CD14-positive monocyte (primary cell): ENCODE measurements around the gene PNPLA7. TPM values are rescaled to one million over a fixed set of nuclear protein-coding genes. Genes with fewer than 3 reads are reported as not detected.
"Not testable (repeated sequence)": the region's sequence is repeated elsewhere in the genome, so short reads cannot be mapped to it uniquely, and the experiment has no call there.

Source experiments
- DNase-seq, 3 donors: peaks; one replicate each; pipeline ENCODE4 v3.0.0-alpha.2; 2011 to 2022
- H2AFZ ChIP-seq: 2 replicates; pipeline ENCODE4 v1.6.0; 2012; ENCODE audit warnings: mild to moderate bottlenecking, low read depth, low read length, inconsistent platforms; ENCODE audit not compliant: insufficient read depth, poor library complexity, severe bottlenecking
- H3K27ac ChIP-seq, 2 donors: 1 replicate in 1 of 2; 2 replicates in 1 of 2; pipeline ENCODE4 v1.5.1; 2012 to 2013; ENCODE audit warnings: low read length in 2 of 2, control low read depth in 1 of 2, inconsistent platforms in 1 of 2, low read depth in 1 of 2, mild to moderate bottlenecking in 1 of 2
- H3K27me3 ChIP-seq, 2 donors: one replicate each; pipeline versions ENCODE4 v1.6.0 to v1.6.1; 2011 to 2013; ENCODE audit warnings: low read length in 2 of 2; ENCODE audit not compliant: control insufficient read depth in 2 of 2, insufficient read depth in 2 of 2
- H3K36me3 ChIP-seq, 2 donors: replicated peaks in 1 of 2; 1 replicate in 1 of 2; 2 replicates in 1 of 2; pipeline versions ENCODE4 v1.5.1 to v1.6.1; 2012 to 2013; ENCODE audit warnings: low read length in 2 of 2, control low read depth in 1 of 2, inconsistent platforms in 1 of 2, mild to moderate bottlenecking in 1 of 2; ENCODE audit not compliant: insufficient read depth in 2 of 2, control insufficient read depth in 1 of 2
- H3K4me1 ChIP-seq, 2 donors: 1 replicate in 1 of 2; 2 replicates in 1 of 2; pipeline versions ENCODE4 v1.5.1 to v1.6.1; 2012 to 2013; ENCODE audit warnings: low read length in 2 of 2, control low read depth in 1 of 2, inconsistent platforms in 1 of 2, mild to moderate bottlenecking in 1 of 2, moderate library complexity in 1 of 2; ENCODE audit not compliant: insufficient read depth in 2 of 2, control insufficient read depth in 1 of 2
- H3K4me2 ChIP-seq: replicated peaks from 2 replicates; pipeline ENCODE3; 2012; ENCODE audit warnings: low read length, moderate library complexity, mild to moderate bottlenecking; ENCODE audit not compliant: poor library complexity, severe bottlenecking; ENCODE audit errors: extremely low read depth
- H3K4me3 ChIP-seq, 3 experiments: fragments of 200-600 bp in 1 of 3; sonication (generic) in 1 of 3; replicated peaks in 1 of 3; 1 replicate in 2 of 3; 2 replicates in 1 of 3; pipeline ENCODE4 v1.5.1; 2011 to 2013; ENCODE audit warnings: low read length in 3 of 3, mild to moderate bottlenecking in 3 of 3, control low read depth in 2 of 3, low read depth in 2 of 3, inconsistent platforms in 1 of 3, moderate library complexity in 1 of 3
- H3K79me2 ChIP-seq: 2 replicates; pipeline ENCODE4 v1.6.0; 2012; ENCODE audit warnings: mild to moderate bottlenecking, control low read depth, inconsistent platforms, low read length, moderate library complexity; ENCODE audit not compliant: insufficient read depth
- H3K9ac ChIP-seq: 2 replicates; pipeline ENCODE4 v1.6.0; 2017; ENCODE audit warnings: low read length, mild to moderate bottlenecking; ENCODE audit not compliant: insufficient read depth, poor library complexity, severe bottlenecking
- H3K9me3 ChIP-seq, 2 donors: replicated peaks in 1 of 2; 1 replicate in 1 of 2; 2 replicates in 1 of 2; pipeline versions ENCODE4 v1.5.1 to v1.6.1; 2012 to 2013; ENCODE audit warnings: low read length in 2 of 2, control low read depth in 1 of 2; ENCODE audit not compliant: control insufficient read depth in 1 of 2, insufficient read depth in 1 of 2
- H4K20me1 ChIP-seq: 2 replicates; pipeline ENCODE4 v1.6.0; 2012; ENCODE audit warnings: mild to moderate bottlenecking, low read length, control low read depth, moderate library complexity; ENCODE audit not compliant: insufficient read depth
- H3K27ac Mint-ChIP-seq, 7 donors: one replicate each; pipeline ENCODE4 v1.8.0; 2020; ENCODE audit warnings: mild to moderate bottlenecking in 7 of 7, mixed read lengths in 7 of 7, moderate library complexity in 6 of 7, inconsistent platforms in 2 of 7
- H3K27me3 Mint-ChIP-seq, 3 donors: one replicate each; pipeline ENCODE4 v1.8.0; 2021 to 2022; ENCODE audit warnings: low read depth in 3 of 3, mild to moderate bottlenecking in 3 of 3, mixed read lengths in 3 of 3, moderate library complexity in 3 of 3, inconsistent platforms in 1 of 3
- H3K36me3 Mint-ChIP-seq, 2 donors: one replicate each; pipeline ENCODE4 v1.8.0; 2020; ENCODE audit warnings: mixed read lengths in 2 of 2, inconsistent platforms in 1 of 2, mild to moderate bottlenecking in 1 of 2
- H3K4me1 Mint-ChIP-seq: one replicate; pipeline ENCODE4 v1.8.0; 2020; ENCODE audit warnings: mild to moderate bottlenecking, mixed read lengths
- H3K4me3 Mint-ChIP-seq, 2 donors: one replicate each; pipeline ENCODE4 v1.8.0; 2020; ENCODE audit warnings: mild to moderate bottlenecking in 2 of 2, mixed read lengths in 2 of 2, moderate library complexity in 1 of 2
- H3K9me3 Mint-ChIP-seq, 7 donors: one replicate each; pipeline ENCODE4 v1.8.0; 2020 to 2022; ENCODE audit warnings: mixed read lengths in 7 of 7, mild to moderate bottlenecking in 6 of 7, moderate library complexity in 6 of 7, inconsistent platforms in 2 of 7
- CTCF ChIP-seq: fragments of 200-600 bp; IDR thresholded peaks from one replicate; pipeline ENCODE4 v1.8.0; 2022; ENCODE audit warnings: antibody characterized with exemption, mild to moderate bottlenecking
- WGBS: methylation state at CpG from one replicate; pipeline ENCODE4 v1.1.5; 2013; ENCODE audit warnings: missing lambda C conversion rate; ENCODE audit not compliant: insufficient coverage; 5-methylcytosine and 5-hydroxymethylcytosine counted together
- intact Hi-C, 2 donors: fragments of 100-400 bp; cut with micrococcal nuclease; formaldehyde crosslinking; loops; one replicate each; pipeline versions ENCODE4 v1.15.0 to v1.15.1; 2023
- polyA minus RNA-seq: library from RNA; depleted of rRNA, polyadenylated mRNA; stranded (reverse); fragments of >200 nt; gene quantifications from 2 replicates; pipeline ENCODE4 v1.2.3, GENCODE V29; 2012
- polyA plus RNA-seq, 3 donors: library from polyadenylated mRNA; depleted of rRNA in 1 of 3; unstranded in 2 of 3; stranded (reverse) in 1 of 3; fragments of 300-500 nt in 2 of 3; fragments of >200 nt in 1 of 3; fragmentation: Illumina TruSeq in 2 of 3; gene quantifications; 1 replicate in 2 of 3; 2 replicates in 1 of 3; pipeline ENCODE4 v1.2.3, GENCODE V29; 2012 to 2021
- total RNA-seq, 12 experiments: library from RNA in 1 of 12; stranded (reverse) in 1 of 12; fragments of 120-200 nt in 1 of 12; gene quantifications; one replicate each; pipeline ENCODE4 v1.2.4 and lab custom pipeline; 2013 to 2026; ENCODE audit warnings: mixed read lengths in 6 of 12, inconsistent platforms in 1 of 12

PNPLA7 gene
- total RNA-seq (2013) = 0.33 TPM
- polyA plus RNA-seq (1 to 10 TPM in 1 of 3 donors, under 1 TPM in 2; 0.10 to 1.1 (median 0.14) TPM), polyA minus RNA-seq (0.48 and 0.83 TPM in 2 replicates), total RNA-seq (lab: John Stamatoyannopoulos, UW) (0.91 to 4.6 (median 1.4) reads per million in 11 experiments)

DNA sequence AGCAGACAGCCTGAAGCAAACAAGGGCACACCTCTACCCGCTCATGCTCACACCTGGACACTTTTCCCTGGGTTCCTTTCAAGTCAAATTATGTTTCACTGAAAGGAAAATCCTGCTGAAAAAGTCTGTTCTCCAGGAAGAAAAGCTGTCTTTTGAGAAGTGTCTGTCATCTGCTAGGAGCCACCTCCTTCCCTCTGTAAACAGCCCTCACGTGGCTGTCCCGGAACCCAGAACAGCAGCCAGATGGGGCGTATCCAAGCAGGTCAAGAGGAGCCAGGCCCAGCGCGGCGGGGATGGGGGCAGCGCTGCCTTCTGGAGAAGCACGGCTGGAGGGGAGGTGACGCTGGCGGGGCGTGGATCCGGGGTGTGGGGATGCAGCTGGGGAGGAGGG, at the start of gene PNPLA7:
Gene PNPLA7, minus strand, starts transcription at position 172 of the 391 bp plus-strand sequence. CDS start 205 bp downstream, outside the sequence.
- Histone ChIP-seq H4K20me1 (peaks cover 11% of the 10 kb centered on the region), H3K36me3 (peaks cover 5 to 8% of the 10 kb centered on the region in 2 donors), H3K4me3 (peak within 1 kb of the TSS; percentile 47 to 91 (median 72)), H3K4me1 (peaks cover 16 to 24% of the 10 kb centered on the region in 2 donors), H3K4me2 (peak within 1 kb of the TSS; percentile 88), H2AFZ (peak within 1 kb of the TSS; percentile 81), H3K27ac (no peak within 1 kb of the TSS), H3K9ac (peak within 1 kb of the TSS; percentile 49), H3K79me2 (peaks cover 7% of the 10 kb centered on the region), H3K27me3 (no peaks in the 10 kb centered on the region), H3K9me3 (no peaks in the 10 kb centered on the region)
- 0% methylated on average over 13 of the region's 13 CpGs for WGBS
- Mint-ChIP-seq H3K36me3 (peaks cover 5 to 15% of the 10 kb centered on the region in 2 donors), H3K4me3 (peak within 1 kb of the TSS; percentile 83 to 93), H3K9me3 (peaks cover 0 to 6% (median 0%) of the 10 kb centered on the region in 7 donors), H3K27ac (peak within 1 kb of the TSS in 4 of 7 donors; percentile 21 to 64 (median 45)), H3K27me3 (no peaks in the 10 kb centered on the region), H3K4me1 (peaks cover 13% of the 10 kb centered on the region)
- DNase-seq = peak; percentile 49 to 51 (median 50)
- TF ChIP-seq CTCF = no peak
- intact Hi-C loops = loop anchor here in 1 of 2 donors (5.0 to 10.0 kb wide), 2 partner anchors 55 to 348 kb away; partner anchors contain the start of genes ARRDC1 and TPRN

- Histone ChIP-seq H3K4me3 (no peak overlapping the region), H2AFZ (no peak overlapping the region), H3K9me3 (no peaks in the 10 kb centered on the region), H3K36me3 (no peaks in the 10 kb centered on the region), H3K9ac (no peak overlapping the region), H3K4me2 (no peak overlapping the region), H3K4me1 (peaks cover 18 to 19% of the 10 kb centered on the region in 2 donors), H4K20me1 (no peaks in the 10 kb centered on the region), H3K27me3 (no peaks in the 10 kb centered on the region), H3K79me2 (no peaks in the 10 kb centered on the region), H3K27ac (no peak overlapping the region)
- 100% methylated on average over 2 of the region's 8 CpGs for WGBS
- no peak overlapping the region for H3K27ac Mint-ChIP-seq
- peaks cover 0 to 1% of the 10 kb centered on the region in 2 donors for H3K36me3 Mint-ChIP-seq
- intact Hi-C loops = no loop called here
- peaks cover 3 to 12% (median 6%) of the 10 kb centered on the region in 3 donors for H3K27me3 Mint-ChIP-seq
- peaks cover 35% of the 10 kb centered on the region for H3K4me1 Mint-ChIP-seq
- no peaks in the 10 kb centered on the region for H3K9me3 Mint-ChIP-seq
- no peak for TF ChIP-seq CTCF
- DNase-seq = no peak
- no peak overlapping the region for H3K4me3 Mint-ChIP-seq
Measured at GRCh38 chr9:137598943-137599342, 48.7 kb upstream of the PNPLA7 start.

DNA sequence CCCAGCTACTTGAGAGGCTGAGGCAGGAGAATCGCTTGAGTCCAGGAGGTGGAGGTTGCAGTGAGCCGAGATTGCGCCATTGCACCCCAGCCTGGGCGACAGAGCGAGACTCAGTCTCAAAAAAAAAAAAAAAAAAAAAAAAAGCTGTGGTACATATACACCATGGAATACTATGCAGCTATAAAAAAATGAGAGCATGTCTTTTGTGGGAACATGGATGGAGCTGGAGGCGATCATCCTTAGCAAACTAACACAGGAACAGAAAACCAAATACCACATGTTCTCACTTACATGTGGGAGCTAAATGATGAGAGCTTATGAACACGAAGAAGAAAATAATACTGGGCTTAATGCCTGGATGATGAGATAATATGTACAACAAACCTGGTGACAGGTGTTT, 46.4 kb upstream of the PNPLA7 start:
- intact Hi-C loops = not testable (repeated sequence)

More for the DNA sequence above, 46.4 kb upstream of the PNPLA7 start:
- H2AFZ ChIP-seq, H3K4me2 ChIP-seq, H3K4me3 ChIP-seq, H3K79me2 ChIP-seq, H3K4me3 Mint-ChIP-seq, H3K36me3 ChIP-seq, H3K27ac Mint-ChIP-seq, H3K36me3 Mint-ChIP-seq, H3K27me3 ChIP-seq, H3K9me3 ChIP-seq, DNase-seq, H3K27ac ChIP-seq, H3K9me3 Mint-ChIP-seq, H4K20me1 ChIP-seq, H3K27me3 Mint-ChIP-seq, H3K9ac ChIP-seq: not testable (repeated sequence)
- peaks cover 14 to 18% of the 10 kb centered on the region in 2 donors for H3K4me1 ChIP-seq
- WGBS = no CpG with 5 or more reads among the region's 7 CpGs
- H3K4me1 Mint-ChIP-seq = peaks cover 31% of the 10 kb centered on the region
